ENCODE results near the gene GAD1.
A peak's percentile ranks its signal among the peaks of the same experiment; 100 is the strongest.

GAD1 gene

DNA sequence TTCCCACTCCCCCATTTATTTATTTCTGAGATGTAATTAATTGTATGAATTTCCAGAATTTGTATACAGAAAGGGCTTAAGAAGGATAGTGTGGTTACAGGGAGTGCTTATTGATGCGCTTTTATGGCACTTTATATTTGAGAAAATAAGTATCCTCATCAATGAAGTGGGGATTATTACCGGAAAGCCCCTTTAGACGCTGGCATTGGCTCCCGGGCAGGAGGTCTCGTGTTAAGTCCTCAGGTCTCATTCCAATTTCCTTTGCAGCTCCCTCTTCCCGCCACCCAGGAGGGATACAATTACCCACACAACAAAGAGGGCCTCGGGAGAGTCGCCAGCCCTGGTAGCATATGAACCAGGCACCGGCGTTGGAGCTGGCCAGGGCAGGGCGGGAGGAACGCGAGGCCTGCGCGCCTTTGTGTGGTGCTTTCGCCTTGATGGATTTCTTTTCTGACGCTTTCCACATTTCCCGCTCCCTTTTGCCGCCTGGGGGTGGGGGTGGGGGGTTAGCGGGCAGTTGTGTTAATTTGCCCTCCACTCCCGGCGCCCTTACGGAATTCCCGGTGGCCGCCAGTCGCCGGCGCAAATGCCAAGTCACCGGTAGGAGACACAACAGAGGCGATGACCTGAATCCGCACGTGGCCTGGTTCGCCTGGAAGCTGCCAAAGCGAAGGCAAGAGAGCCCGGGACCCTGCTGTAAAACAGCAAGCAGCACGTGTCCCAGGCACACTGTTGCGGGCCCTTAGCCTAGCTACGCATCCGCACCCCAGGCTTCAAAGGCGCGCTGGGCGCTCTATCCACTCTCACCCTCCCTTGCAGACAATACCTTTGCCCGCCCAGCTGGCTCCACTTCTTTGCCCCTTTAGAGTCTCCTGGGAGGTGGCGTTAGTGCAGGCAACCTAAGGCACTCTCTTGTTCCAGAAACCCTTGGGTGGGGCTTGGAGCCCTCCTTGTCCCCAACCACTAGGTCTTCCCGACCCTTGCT, 3.3 kb downstream of the GAD1 start:
- no peak overlapping the region for H2BK15ac ChIP-seq (ENCODE audit: low read depth, poor library complexity, severe bottlenecking)
- no peaks in the 10 kb centered on the region for H3K79me1 ChIP-seq (replicated peaks; ENCODE audit: low read length, poor library complexity, severe bottlenecking)
- H3K27ac ChIP-seq (ENCODE audit: low read length, poor library complexity, severe bottlenecking), result no peak overlapping the region
- H3K4me2 ChIP-seq (ENCODE audit: low read length, poor library complexity, severe bottlenecking), result no peak overlapping the region
- H3K27me3 ChIP-seq (ENCODE audit: control insufficient read depth in 1 of 2, insufficient read depth in 1 of 2, low read length in 2 of 2), result peaks cover 96 to 99% of the 10 kb centered on the region in 2 experiments
- no peak overlapping the region for H3K18ac ChIP-seq (ENCODE audit: low read depth in 1 of 2, low read length in 2 of 2)
- H2AK5ac ChIP-seq (ENCODE audit: low read length, severe bottlenecking), result no peak overlapping the region
- WGBS, result 49% methylated on average over 44 of the region's 45 CpGs
- H2BK120ac ChIP-seq (ENCODE audit: low read depth, low read length), result no peak overlapping the region
- no peak overlapping the region for H2AFZ ChIP-seq (ENCODE audit: low read depth, low read length)
- no peak overlapping the region for H2BK5ac ChIP-seq (ENCODE audit: low read depth, low read length, poor library complexity, severe bottlenecking)
- H3K9me3 ChIP-seq (ENCODE audit: control insufficient read depth, low read length), result no peaks in the 10 kb centered on the region
- no peak for DNase-seq
- no peak overlapping the region for H4K8ac ChIP-seq (ENCODE audit: low read length)
- no peak overlapping the region for H3K23ac ChIP-seq (ENCODE audit: low read length in 2 of 2)
- no peak overlapping the region for H3K4ac ChIP-seq (ENCODE audit: low read depth in 1 of 2, low read length in 2 of 2)
- no peak overlapping the region for H3K14ac ChIP-seq (ENCODE audit: low read length in 2 of 2)
- peaks cover 44% of the 10 kb centered on the region for H3K4me1 ChIP-seq (ENCODE audit: control insufficient read depth, insufficient read depth, low read depth, low read length)
- H4K91ac ChIP-seq (ENCODE audit: low read length), result no peak overlapping the region
- no peak overlapping the region for H2BK12ac ChIP-seq (ENCODE audit: low read length in 2 of 2)
- H3K9ac ChIP-seq (ENCODE audit: low read length), result no peak overlapping the region
- no peaks in the 10 kb centered on the region for H3K36me3 ChIP-seq (ENCODE audit: control insufficient read depth in 1 of 2, insufficient read depth in 2 of 2, low read depth in 1 of 2, low read length in 2 of 2)
- peak overlapping the region in 1 of 2 experiments; percentile 53 for H3K4me3 ChIP-seq (ENCODE audit: insufficient read depth in 1 of 2, low read depth in 1 of 2, low read length in 2 of 2)

GRCh38 chr2:170820757-170821530, 4.3 kb downstream of the GAD1 start:
- H3K4ac ChIP-seq (ENCODE audit: low read depth in 1 of 2, low read length in 2 of 2), result no peak overlapping the region
- H3K27me3 ChIP-seq (ENCODE audit: control insufficient read depth in 1 of 2, insufficient read depth in 1 of 2, low read length in 2 of 2), result peaks cover 96 to 99% of the 10 kb centered on the region in 2 experiments
- no peak overlapping the region for H2BK15ac ChIP-seq (ENCODE audit: low read depth, poor library complexity, severe bottlenecking)
- no peak overlapping the region for H4K8ac ChIP-seq (ENCODE audit: low read length)
- DNase-seq, result no peak
- H3K36me3 ChIP-seq (ENCODE audit: control insufficient read depth in 1 of 2, insufficient read depth in 2 of 2, low read depth in 1 of 2, low read length in 2 of 2), result no peaks in the 10 kb centered on the region
- no peaks in the 10 kb centered on the region for H3K79me1 ChIP-seq (replicated peaks; ENCODE audit: low read length, poor library complexity, severe bottlenecking)
- 74% methylated on average over 17 of the region's 18 CpGs for WGBS
- H3K27ac ChIP-seq (ENCODE audit: low read length, poor library complexity, severe bottlenecking), result no peak overlapping the region
- H2BK5ac ChIP-seq (ENCODE audit: low read depth, low read length, poor library complexity, severe bottlenecking), result no peak overlapping the region
- H3K23ac ChIP-seq (ENCODE audit: low read length in 2 of 2), result no peak overlapping the region
- no peak overlapping the region for H2BK12ac ChIP-seq (ENCODE audit: low read length in 2 of 2)
- H3K4me1 ChIP-seq (ENCODE audit: control insufficient read depth, insufficient read depth, low read depth, low read length), result peaks cover 41% of the 10 kb centered on the region
- no peak overlapping the region for H3K14ac ChIP-seq (ENCODE audit: low read length in 2 of 2)
- H2BK120ac ChIP-seq (ENCODE audit: low read depth, low read length), result no peak overlapping the region
- peak overlapping the region in 1 of 2 experiments; percentile 53 for H3K4me3 ChIP-seq (ENCODE audit: insufficient read depth in 1 of 2, low read depth in 1 of 2, low read length in 2 of 2)
- H3K4me2 ChIP-seq (ENCODE audit: low read length, poor library complexity, severe bottlenecking), result no peak overlapping the region
- H3K9ac ChIP-seq (ENCODE audit: low read length), result no peak overlapping the region
- H4K91ac ChIP-seq (ENCODE audit: low read length), result no peak overlapping the region
- H2AFZ ChIP-seq (ENCODE audit: low read depth, low read length), result no peak overlapping the region
- no peak overlapping the region for H2AK5ac ChIP-seq (ENCODE audit: low read length, severe bottlenecking)
- no peak overlapping the region for H3K18ac ChIP-seq (ENCODE audit: low read depth in 1 of 2, low read length in 2 of 2)
- H3K9me3 ChIP-seq (ENCODE audit: control insufficient read depth, low read length), result no peaks in the 10 kb centered on the region

DNA sequence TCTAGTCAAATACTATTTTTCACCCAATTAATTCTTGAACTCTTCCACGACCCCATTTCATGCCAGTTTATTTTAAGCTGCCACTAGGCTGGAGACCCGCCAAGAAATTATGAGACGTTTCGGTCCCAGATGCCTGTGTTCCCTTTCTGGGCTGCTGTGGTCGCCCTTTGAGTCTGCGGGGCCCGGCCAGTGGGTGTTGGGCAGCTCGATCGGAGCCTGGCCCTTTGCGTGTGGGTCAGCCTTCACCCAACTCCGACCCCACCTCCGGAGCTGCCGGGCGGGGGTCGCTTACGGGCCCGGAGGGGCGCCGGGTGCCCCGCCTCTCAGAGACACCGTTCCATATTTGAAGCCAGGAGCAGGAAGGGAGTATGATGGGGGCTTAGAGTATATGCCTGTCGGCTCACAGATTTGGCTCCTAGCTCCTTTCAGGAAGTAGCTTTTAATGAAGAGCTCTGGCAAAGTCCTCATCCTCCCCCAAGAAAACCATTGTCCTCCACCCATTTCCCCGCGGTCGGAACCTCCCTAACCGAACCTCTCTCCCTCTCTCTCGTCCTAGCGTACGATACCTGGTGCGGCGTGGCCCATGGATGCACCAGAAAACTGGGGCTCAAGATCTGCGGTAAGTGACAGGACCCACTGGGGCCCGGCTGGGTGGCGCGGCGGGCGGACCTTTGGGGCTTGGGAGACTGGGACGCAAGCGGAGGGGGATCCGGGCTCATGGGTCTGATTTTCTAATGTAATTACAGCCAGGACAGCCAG, 5.0 kb downstream of the GAD1 start:
- H3K18ac ChIP-seq (ENCODE audit: low read depth in 1 of 2, low read length in 2 of 2), result no peak overlapping the region
- H3K36me3 ChIP-seq (ENCODE audit: control insufficient read depth in 1 of 2, insufficient read depth in 2 of 2, low read depth in 1 of 2, low read length in 2 of 2), result no peaks in the 10 kb centered on the region

More for the DNA sequence above, 5.0 kb downstream of the GAD1 start:
- DNase-seq, result no peak
- H3K9me3 ChIP-seq (ENCODE audit: control insufficient read depth, low read length), result no peaks in the 10 kb centered on the region
- no peak overlapping the region for H2AFZ ChIP-seq (ENCODE audit: low read depth, low read length)
- H3K9ac ChIP-seq (ENCODE audit: low read length), result no peak overlapping the region
- no peak overlapping the region for H2BK120ac ChIP-seq (ENCODE audit: low read depth, low read length)
- H3K79me1 ChIP-seq (replicated peaks; ENCODE audit: low read length, poor library complexity, severe bottlenecking), result no peaks in the 10 kb centered on the region
- H2BK12ac ChIP-seq (ENCODE audit: low read length in 2 of 2), result no peak overlapping the region
- WGBS, result 74% methylated on average over 34 of the region's 40 CpGs
- no peak overlapping the region for H3K4me2 ChIP-seq (ENCODE audit: low read length, poor library complexity, severe bottlenecking)
- H4K91ac ChIP-seq (ENCODE audit: low read length), result no peak overlapping the region
- H3K4ac ChIP-seq (ENCODE audit: low read depth in 1 of 2, low read length in 2 of 2), result no peak overlapping the region
- H3K27me3 ChIP-seq (ENCODE audit: control insufficient read depth in 1 of 2, insufficient read depth in 1 of 2, low read length in 2 of 2), result peaks cover 94 to 97% of the 10 kb centered on the region in 2 experiments
- H3K4me3 ChIP-seq (ENCODE audit: insufficient read depth in 1 of 2, low read depth in 1 of 2, low read length in 2 of 2), result no peak overlapping the region
- H4K8ac ChIP-seq (ENCODE audit: low read length), result no peak overlapping the region
- no peak overlapping the region for H3K23ac ChIP-seq (ENCODE audit: low read length in 2 of 2)
- no peak overlapping the region for H2AK5ac ChIP-seq (ENCODE audit: low read length, severe bottlenecking)
- peaks cover 35% of the 10 kb centered on the region for H3K4me1 ChIP-seq (ENCODE audit: control insufficient read depth, insufficient read depth, low read depth, low read length)
- no peak overlapping the region for H3K27ac ChIP-seq (ENCODE audit: low read length, poor library complexity, severe bottlenecking)
- no peak overlapping the region for H2BK5ac ChIP-seq (ENCODE audit: low read depth, low read length, poor library complexity, severe bottlenecking)
- no peak overlapping the region for H3K14ac ChIP-seq (ENCODE audit: low read length in 2 of 2)
- H2BK15ac ChIP-seq (ENCODE audit: low read depth, poor library complexity, severe bottlenecking), result no peak overlapping the region
